T-helper 1 cell treated with Interleukin-12 subunit alpha and Interleukin-12 subunit beta and Interleukin-4 antibody, amounts not matched to agents 30 ng/mL and 1 ng/mL, for 36 hours (primary cell): ENCODE results near the gene RIPK1. TPM values are rescaled to one million over a fixed set of nuclear protein-coding genes. Genes with fewer than 3 reads are reported as not detected.
"Not testable (repeated sequence)": the region's sequence is repeated elsewhere in the genome, so short reads cannot be mapped to it uniquely, and the experiment has no call there.

Experiments
- intact Hi-C: fragments of 100-400 bp; cut with micrococcal nuclease; formaldehyde crosslinking; loops from one replicate; pipeline ENCODE4 v1.15.1; 2024
- total RNA-seq: library from RNA; stranded (reverse); gene quantifications from 2 replicates; pipeline ENCODE4 v1.2.3, GENCODE V29; 2022

Gene RIPK1
- total RNA-seq, 1 donor from 2014 or later, result 35.8 TPM

DNA sequence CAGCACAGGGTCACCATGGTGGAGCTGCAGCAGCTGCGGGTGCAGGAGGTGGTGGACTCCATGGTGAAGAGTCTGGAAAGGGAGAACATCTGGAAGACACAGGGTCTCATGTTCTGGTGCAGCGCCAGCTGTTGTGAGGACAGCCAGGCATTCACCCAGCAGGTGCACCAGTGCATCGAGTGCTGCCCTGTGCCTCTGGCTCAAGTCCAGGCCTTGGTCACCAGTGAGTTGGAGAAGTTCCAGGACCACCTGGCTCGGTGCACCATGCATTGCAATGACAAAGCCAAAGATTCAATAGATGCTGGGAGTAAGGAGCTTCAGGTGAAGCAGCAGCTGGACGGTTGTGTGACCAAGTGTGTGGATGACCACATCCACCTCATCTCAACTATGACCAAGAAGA is 22.9 kb upstream of the RIPK1 start:
- intact Hi-C loops, result no loop called here

DNA sequence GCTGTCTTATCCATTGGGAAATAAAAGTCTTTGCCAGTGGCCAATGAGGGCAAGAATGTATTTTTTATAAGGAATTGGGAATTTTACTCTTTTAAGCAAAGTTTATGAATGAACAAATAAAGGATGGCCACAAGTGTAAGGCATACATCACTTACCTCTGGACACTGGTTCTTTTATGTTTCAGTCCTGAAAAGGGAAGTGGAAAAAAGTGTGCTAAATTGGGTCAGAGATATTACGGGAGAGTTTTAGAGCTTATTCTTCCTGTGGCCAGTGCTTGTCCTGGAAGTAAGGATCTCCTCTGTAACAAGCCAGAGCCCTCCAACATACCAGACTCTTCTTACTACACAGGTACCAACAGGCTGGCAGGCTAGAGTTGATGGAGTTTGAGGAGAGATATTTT is 22.5 kb upstream of the RIPK1 start:
- intact Hi-C loops, result no loop called here

DNA sequence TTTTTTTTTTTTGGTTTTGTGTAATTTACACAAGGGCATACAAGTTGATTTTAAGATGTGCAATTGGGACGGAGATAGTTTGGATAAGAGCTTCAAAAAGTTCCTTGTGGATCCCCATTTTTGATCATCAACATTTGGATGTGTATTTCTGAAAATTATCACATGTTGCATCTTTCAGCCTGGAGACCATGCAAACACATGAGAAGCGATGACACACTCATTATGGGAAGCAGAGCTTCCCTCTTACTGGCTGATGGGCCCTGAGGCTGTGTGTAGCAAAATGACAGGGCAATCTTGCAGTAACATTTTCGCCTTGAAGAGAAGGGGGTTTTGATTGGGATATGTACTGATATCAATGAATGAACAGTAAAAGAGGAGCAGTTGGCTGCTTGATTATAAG is 22.0 kb upstream of the RIPK1 start:
- intact Hi-C loops, result no loop called here

DNA sequence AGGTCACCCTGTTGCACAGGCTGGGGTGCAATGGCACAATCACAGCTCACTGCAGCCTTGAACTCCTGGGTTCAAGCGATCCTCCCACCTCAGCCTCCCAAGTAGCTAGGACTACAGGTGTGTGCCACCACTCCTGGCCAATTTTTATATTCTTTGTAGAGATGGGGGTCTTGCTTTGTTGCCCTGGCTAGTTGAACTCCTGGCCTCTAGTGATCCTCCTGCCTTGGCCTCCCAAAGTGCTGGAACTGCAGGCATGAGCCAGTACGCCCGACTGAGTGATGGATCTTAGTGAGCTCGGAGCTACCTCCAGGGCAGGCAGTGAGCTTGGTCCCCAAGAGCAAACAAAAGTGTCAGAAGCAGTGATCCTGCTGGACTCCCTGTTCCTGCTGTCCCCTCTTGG is 20.3 kb upstream of the RIPK1 start:
- intact Hi-C loops, result not testable (repeated sequence)

DNA sequence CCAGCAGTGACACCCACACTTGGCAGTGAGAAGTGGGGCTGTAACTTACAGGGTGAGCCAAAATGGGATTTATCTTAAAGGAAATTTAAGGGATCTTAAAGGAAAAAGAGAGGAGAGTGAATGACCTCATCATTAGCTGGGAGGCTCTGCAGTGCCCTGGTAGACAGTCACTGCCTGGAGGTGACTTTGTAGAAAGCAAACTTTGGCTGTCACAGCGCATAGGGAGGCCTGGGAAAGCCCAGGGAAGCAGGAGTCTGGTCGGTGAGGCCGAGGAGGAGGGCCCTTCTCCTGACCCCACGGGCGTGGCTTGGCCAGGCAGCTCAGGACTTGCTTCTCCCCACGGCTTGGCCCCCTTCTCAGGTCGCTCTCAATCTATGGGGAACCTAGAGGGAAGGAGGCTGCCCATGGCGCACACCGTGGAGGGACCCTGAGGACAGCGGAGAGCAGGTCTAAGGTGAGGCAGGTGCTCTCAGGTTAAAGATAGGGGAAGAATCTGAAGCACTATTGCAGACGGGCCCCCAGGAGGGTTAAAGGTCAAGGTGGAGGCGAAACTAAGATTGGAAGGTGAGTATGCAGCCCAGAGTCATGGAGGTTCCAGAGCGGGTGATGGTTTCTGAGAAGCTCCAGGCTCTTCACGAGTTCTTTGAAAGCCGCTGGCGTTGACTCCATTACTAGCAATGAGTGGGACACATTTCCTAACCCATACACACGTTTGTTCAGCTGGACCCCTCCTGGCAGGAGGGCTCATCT is 15.6 kb upstream of the RIPK1 start:
- intact Hi-C loops, result loop anchor here (1.0 kb wide), 6 partner anchors 11 to 261 kb away; partner anchors contain the start of genes BPHL, NQO2 and RIPK1

DNA sequence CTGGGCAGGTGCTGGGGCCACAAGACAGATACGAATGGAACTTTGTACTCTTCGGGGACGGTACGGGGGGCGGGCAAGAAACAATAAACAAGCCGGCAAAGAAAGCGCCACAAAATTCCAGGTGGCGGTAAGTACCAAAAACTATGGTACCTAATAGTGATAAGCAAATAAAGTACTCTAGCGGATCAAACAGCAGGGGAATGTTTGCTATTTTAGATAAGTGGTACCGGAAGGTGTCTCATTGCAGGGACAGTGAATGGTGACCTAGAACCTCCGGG is 15.1 kb upstream of the RIPK1 start:
- intact Hi-C loops, result loop anchor here (1.0 kb wide), 6 partner anchors 10 to 262 kb away; partner anchors contain the start of genes BPHL, NQO2 and RIPK1

DNA sequence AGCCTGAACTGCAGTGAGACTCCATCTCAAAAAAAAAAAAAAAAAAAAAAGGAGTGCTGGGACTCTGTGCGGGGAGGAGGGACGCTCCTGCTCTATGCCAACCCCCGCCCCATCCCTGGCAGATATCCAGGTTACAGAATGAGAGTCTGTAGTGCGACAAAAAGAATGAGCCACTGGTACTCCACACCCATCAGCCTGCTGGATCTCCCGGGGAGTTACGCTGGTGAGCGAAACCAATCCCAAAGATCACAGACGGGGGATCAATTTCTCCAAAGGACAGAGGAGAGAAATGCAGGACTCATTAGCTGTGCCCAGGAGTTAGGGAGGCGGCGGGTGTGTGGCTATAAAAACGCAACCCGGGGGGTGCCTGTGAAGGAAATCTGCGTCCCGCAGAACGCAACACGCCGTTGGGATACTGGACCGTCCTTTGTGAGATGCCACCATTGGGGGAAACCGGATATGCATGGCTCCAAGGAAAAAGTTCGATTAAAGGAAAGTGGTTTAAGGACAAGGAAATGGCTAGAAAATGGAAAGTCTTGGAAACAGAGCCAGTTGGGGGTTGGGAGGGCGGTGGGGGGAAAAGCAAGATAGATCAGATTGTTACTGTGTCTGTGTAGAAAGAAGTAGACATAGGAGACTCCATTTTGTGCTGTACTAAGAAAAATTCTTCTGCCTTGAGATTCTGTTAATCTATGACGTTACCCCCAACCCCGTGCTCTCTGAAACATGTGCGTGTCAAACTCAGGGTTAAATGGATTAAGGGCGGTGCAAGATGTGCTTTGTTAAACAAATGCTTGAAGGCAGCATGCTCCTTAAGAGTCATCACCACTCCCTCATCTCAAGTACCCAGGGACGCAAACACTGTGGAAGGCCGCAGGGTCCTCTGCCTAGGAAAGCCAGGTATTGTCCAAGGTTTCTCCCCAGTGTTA is 13.8 kb upstream of the RIPK1 start:
- intact Hi-C loops, result loop anchor here (5.0 kb wide), 2 partner anchors 207 to 678 kb away; no protein-coding TSS in a partner anchor

DNA sequence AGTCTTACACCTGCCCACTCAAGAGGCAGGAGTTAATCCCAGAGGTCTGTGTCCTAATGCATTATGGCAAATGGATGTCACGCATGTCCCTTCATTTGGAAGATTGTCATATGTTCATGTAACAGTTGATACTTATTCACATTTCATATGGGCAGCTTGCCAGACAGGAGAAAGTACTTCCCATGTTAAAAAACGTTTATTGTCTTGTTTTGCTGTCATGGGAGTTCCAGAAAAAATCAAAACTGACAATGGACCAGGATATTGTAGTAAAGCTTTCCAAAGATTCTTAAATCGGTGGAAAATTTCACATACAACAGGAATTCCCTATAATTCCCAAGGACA is 13.2 kb upstream of the RIPK1 start:
- intact Hi-C loops, result loop anchor here (5.0 kb wide), 2 partner anchors 208 to 677 kb away; no protein-coding TSS in a partner anchor

DNA sequence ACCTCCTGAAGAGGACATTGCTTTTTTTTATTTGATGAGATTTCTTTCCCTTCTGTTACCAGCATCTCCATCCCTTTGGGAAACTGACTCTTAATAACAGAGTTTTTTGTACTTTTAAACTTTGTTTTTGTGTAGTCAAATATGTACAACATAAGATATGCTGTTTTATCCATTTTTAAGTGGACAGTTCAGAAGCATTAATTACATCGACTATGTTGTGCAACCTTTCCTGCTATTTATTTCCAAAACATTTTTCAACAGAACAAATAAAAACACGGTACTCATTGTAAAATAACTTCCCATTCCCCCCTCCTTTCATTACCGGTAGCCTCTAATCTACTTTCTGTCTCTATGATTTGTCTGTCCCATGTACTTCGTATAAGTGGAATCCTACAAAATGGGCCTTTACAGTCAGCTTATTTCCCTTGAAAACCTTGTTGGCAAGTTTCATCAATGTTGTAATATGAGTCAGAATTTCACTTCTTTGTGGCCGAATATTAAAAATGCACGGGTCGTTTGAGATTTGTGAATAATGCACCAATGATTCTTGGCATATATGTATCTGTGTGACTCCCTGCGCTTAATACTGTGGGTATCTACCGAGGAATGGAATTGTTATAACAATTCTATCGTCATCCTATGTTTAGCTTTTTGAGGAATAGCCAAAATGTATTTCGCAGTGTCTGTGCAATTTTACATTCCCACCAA is 11.1 kb upstream of the RIPK1 start:
- intact Hi-C loops, result loop anchor here (5.0 kb wide), 2 partner anchors 210 to 675 kb away; no protein-coding TSS in a partner anchor

DNA sequence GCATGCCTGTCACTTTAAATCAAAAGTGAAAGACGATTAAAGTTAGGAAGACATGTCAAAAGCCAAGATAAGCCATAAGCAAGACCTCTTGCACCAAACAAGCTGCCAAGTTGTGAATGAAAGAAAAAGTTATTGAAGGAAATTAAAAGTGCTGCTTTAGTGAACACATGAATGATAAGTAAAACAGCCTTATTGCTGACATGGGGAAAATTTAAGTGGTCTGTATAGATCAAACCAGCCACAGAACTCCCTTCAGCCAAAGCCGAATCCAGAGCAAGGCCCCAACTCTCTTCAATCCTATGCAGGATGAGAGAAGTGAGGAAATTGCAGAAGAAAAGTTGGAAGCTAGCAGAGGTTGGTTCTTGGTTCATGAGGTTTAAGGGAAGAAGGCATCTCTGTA is 9.3 kb upstream of the RIPK1 start:
- intact Hi-C loops, result loop anchor here (5.0 kb wide), 2 partner anchors 212 to 673 kb away; no protein-coding TSS in a partner anchor

DNA sequence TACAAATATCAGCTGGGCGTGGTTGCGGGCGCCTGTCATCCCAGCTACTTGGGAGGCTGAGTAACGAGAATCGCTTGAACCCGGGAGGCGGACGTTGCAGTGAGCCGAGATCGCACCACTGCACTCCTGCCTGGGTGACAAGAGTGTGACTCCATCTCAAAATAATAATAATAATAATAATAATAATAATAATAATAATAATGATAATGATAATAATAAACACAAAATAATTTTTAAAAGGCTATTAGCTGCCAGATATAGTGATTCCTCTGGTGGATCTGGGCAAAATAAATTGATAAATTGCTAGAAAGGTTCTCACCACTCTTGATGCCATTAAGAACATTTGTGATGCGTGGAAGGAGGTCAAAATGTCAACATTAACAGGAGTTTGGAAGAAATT is 8.2 kb upstream of the RIPK1 start:
- intact Hi-C loops, result loop anchor here (10.0 kb wide), 1 partner anchor 815 kb away; the partner anchor contains the start of gene GMDS

DNA sequence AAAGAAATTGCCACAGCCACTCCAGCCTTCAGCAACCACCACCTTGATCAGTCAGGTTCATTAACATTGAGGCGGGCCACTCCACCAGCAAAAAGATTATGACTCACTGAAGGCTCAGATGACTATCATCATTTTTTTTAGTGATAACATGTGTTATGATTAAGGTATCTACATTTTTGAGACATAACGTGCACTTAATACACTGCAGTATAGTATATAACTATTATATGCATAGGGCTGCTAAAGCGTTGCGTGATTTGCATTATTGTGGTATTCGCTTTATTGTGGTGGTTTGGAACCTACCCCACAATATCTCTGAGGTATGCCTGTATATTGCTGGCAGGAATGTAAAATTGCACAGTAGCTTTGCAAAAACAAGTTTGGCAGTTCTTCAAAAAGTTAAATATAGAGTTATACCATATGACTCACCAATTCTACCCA is 6.8 kb upstream of the RIPK1 start:
- intact Hi-C loops, result loop anchor here (10.0 kb wide), 1 partner anchor 817 kb away; the partner anchor contains the start of gene GMDS

DNA sequence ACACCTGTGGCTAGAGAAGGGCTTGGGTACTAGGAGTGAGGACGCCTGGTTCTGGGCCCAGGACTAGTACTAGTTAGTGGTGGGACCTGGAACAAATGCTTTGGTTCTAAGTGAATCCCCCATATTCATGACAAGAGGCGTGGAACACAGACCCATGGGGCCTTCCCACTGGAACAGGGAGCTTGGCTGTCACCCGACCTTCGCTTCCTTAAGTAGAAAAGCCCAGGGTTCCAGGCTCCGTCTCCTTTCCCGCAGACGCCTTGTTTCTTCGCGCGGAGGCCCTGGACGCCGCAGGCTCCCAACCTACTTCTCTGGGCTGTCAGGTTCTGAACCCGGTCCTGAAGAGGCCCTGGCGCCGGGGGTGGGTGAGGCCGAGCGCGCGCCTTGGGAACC is 5.0 kb upstream of the RIPK1 start:
- intact Hi-C loops, result loop anchor here (1.0 to 10.0 kb wide), 4 partner anchors 10 to 819 kb away; partner anchors contain the start of genes BPHL, GMDS and WRNIP1

DNA sequence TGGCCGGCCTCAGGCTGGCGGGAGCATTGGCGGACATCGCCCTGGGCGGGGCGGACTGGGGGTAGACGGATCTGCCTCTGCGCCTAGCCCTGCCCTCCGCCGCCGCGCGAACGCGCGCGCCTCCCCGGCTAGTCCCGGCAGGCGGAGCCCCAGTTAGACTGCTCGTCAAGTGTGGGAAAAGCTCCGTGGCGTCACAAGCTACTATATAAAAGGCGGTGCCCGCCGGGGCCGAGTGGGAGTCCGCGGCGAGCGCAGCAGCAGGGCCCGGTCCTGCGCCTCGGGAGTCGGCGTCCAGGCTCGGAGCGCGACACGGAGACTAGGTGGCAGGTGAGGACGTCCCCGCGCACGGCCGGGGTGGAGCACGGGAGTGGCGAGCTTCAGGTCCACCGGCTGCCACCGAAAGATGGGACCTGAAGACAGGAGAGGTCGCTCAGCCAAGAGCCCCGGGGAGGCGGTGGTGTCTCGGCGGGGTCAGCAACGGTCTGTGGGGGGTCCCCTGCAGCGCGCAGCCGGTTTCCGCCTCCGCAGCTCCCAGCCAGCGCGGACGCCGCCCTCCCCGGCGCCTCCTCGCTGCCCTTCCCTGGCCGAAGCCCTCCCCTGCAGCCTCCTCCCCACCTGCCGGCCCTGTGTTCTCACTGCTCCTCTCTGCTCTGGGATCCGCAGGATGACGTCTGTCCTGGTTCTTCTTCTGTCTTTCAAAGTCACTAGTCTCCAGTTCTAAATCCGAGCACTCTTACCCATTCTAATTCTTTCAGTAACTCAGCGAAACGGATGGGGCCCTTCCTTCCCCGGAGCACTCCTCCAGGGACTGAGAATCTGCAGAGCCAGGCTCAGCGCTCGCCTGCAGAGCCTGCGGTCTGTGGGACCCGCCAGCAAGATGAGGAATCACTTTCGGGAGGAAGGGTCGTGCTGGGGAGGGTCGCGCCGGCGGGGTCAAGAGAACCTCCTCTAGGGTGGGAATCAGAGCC is 4.3 kb upstream of the RIPK1 start:
- intact Hi-C loops, result loop anchor here (1.0 to 10.0 kb wide), 4 partner anchors 11 to 819 kb away; partner anchors contain the start of genes BPHL, GMDS and WRNIP1

DNA sequence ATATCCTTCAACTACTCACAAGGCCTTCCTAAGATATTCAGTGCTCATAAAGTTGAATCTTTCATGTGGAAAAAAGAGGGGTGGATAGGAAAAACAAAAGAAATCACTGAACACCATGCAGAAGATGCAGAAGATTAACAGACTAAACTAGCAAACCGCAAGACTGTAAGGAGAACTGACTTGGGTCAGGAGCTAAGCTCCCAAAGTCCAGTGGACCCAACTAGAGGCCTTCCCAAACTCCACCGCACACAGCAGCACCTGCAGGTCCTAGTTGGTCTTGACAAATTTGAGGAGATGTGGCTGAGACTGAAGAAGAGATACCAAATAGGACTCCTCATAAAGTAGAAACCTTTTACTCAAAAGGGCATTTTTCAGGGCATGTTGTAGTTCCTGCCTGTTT is 3.3 kb downstream of the RIPK1 start:
- intact Hi-C loops, result no loop called here

DNA sequence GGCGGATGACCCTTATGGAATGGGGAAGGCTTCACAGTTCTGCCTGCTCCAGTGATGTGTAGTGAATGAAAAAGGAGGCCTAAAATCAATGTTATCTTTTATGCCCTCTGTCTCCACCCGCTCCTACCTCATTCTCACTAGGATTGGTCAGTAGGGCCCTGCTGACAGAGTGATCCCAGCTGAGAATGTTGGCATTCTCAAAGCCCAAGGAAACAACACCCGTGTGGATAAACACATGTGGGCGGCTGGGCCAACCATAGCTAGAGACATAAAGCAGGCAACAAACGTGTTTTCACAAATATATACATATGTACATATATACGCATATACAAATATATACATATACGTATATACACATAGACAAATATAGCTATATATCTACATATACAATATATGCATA is 4.5 kb downstream of the RIPK1 start:
- intact Hi-C loops, result no loop called here

DNA sequence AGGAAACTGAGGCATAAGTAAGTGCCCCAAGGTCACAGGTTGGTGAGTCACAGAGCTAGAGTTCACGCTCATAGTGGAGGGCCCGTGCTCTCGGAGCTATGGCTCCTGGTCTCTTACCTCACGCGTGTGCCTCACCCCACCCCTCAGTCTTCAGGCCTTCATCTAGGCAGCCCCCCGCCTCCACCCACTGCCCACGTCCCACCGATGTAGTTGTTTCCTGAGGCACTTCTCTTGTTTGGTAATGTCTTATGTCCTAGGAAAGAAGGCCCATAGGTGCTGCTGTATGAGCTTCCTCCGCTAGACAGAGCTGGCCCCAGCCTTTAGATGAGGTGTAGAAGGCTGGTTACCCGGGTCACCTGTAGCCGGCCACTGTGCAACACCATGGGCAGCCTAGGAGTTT is 5.1 kb downstream of the RIPK1 start:
- intact Hi-C loops, result no loop called here

DNA sequence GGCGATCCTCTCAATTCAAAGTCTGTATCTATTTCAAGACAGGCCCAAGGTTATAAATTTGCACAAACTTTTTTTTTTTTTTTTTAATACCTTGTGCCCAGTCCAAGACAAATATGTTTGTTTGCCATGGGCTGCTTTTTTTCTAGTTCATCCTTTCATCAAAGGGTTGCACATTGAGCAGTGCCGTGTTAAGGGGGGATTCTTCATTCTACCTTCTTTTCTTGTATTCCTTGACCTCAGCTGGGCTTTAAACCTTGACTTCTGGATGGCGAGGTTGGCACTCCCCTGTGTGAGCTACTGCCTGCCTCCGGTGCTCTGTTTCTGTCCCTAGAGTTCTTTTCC is 7.4 kb downstream of the RIPK1 start:
- intact Hi-C loops, result no loop called here

DNA sequence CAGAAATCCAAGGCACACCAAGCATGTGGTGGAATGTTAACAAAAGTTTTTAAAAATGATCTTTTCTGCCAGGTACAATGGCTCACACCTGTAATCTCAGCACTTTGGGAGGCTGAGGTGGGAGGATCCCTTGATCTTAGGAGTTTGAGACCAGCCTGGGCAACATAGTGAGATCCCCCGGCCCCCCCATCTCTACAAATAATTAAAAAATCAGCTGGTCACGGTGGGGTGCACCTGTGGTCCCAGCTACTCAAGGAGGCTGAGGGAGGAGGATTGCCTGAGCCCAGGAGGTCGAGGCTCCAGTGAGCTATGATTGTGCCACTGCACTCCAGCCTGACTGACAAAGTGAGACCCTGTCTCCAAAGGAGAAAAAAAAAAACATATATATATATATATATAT is 8.0 kb downstream of the RIPK1 start:
- intact Hi-C loops, result no loop called here

DNA sequence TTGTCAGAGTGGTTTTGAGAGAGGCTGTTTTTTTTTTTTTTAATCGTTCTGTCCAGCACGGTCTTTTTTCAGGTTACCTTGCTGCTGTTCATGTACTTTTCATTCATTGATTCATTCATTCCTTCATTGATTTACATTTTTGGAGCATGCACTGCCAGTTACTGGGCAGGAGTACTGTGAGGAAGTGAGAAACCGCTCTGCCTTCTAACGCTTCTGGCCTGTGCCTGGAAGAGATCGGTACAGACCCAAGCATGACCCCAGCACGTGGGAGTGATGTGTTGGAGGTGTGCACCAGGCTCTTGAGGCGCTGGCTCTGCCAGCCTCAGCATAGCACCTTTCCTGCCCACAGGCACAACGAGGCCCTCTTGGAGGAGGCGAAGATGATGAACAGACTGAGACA is 9.1 kb downstream of the RIPK1 start:
- intact Hi-C loops, result no loop called here
